ENCODE data around the gene EIF3B.
"Not testable (repeated sequence)": the region's sequence is repeated elsewhere in the genome, so short reads cannot be mapped to it uniquely, and the experiment has no call there.

Gene EIF3B

DNA sequence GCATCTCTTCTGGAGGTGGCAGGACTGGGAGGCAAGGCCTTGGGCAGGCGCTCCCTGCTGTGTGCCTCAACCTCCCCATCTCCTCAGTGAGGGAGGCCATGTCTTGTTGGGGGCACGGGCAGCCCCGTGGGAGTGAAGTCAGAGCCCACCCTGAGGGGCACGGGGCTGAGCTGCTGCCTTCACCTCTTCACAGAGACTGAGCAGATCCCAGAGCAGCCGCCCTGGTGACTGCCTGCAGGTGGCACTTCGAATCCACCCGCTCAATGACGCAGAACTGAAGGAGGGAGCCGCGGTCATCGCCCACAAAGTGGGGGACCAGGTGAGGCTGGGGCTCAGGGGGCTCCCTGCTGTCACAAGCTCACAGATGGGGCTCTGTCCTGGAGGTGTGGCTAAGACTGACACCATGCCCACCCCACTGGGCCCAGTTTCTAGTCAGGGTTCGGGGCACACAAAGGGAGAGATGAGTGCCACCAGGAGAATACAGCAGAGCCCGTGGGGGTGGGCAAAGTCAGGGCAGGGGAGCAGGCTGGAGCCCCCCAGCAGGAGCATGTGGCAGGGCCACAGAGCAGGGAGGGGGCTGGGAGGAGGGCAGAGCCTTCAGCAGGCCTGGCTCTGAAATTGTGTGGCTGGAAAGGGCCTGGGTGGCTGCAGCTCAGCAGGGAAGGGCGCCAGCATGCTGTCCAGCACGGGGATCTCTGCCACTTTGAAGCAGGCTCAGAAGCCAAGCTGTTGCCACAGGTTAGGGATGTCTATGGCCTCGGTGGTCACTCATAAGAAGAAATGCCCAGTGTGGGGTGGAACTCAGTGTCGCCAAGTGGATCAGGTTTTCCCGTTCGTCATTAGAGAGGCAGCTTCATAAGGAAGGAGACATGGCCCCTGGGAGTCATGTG is 30.0 kb downstream of the EIF3B start:
- TF ChIP-seq FOXM1 (IDR thresholded peaks at IDR 0.05; ENCODE audit: borderline replicate concordance), result no peak
- no peak for TF ChIP-seq FOXA1 (IDR thresholded peaks at IDR 0.05)
- TF ChIP-seq L3MBTL2 (conservative IDR thresholded peaks at IDR 0.05), result no peak
- no peak for TF ChIP-seq TARDBP (IDR thresholded peaks at IDR 0.05)
- no peak for TF ChIP-seq ARNT (IDR thresholded peaks at IDR 0.05)
- no peak for TF ChIP-seq ZNF384 (IDR thresholded peaks at IDR 0.05)
- no peak for TF ChIP-seq HDGF (IDR thresholded peaks at IDR 0.05; ENCODE audit: borderline replicate concordance)
- TF ChIP-seq, protein P1, sequence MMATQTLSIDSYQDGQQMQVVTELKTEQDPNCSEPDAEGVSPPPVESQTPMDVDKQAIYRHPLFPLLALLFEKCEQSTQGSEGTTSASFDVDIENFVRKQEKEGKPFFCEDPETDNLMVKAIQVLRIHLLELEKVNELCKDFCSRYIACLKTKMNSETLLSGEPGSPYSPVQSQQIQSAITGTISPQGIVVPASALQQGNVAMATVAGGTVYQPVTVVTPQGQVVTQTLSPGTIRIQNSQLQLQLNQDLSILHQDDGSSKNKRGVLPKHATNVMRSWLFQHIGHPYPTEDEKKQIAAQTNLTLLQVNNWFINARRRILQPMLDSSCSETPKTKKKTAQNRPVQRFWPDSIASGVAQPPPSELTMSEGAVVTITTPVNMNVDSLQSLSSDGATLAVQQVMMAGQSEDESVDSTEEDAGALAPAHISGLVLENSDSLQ (IDR thresholded peaks at IDR 0.05), result no peak
- TF ChIP-seq NFRKB (IDR thresholded peaks at IDR 0.05), result no peak
- no peak for TF ChIP-seq ELF4 (IDR thresholded peaks at IDR 0.05)
- TF ChIP-seq SP1 (IDR thresholded peaks at IDR 0.05), result no peak
- no peak for TF ChIP-seq LEF1 (IDR thresholded peaks at IDR 0.05; ENCODE audit: borderline replicate concordance)
- TF ChIP-seq BHLHE40 (IDR thresholded peaks at IDR 0.05; ENCODE audit: borderline replicate concordance), result no peak
- TF ChIP-seq FOXK2 (IDR thresholded peaks at IDR 0.05), result no peak
- no peak for TF ChIP-seq SUZ12 (IDR thresholded peaks at IDR 0.05)
- DNase-seq (ENCODE audit: extremely low spot score), result no peak
- CTCF ChIA-PET, result interaction anchor here (0.5 to 0.7 kb wide), 3 partner anchors 47 to 88 kb away, joined by 3 to 5 read pairs (median 3); no protein-coding TSS in a partner anchor
- POLR2A ChIA-PET, result interaction anchor here (1.7 kb wide), 1 partner anchor 18 kb away, joined by 6 read pairs; the partner anchor contains the start of gene CHST12

DNA sequence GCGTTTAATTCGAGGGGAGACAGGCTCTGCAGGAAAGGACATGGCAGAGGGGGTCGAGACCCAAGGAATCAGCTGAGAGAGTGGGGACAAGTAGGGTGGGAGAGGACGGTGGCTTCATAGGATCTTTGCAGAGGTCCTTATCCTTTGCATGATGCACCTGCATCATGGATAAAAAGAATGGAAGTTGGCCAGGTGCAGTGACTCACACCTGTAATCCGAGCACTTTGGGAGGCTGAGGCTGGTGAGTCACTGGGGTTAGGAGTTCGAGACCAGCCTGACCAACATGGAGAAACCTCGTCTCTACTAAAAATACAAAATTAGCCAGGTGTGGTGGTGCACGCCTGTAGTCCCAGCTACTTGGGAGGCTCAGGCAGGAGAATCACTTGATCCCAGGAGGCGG is 31.5 kb downstream of the EIF3B start:
- POLR2A ChIA-PET; CTCF ChIA-PET; DNase-seq (ENCODE audit: extremely low spot score): not testable (repeated sequence)

- ChIA-PET CTCF (no interaction called here), POLR2A (interaction anchor here (1.0 kb wide), 1 partner anchor 16 kb away, joined by 3 read pairs; the partner anchor contains the start of gene CHST12)
- TF ChIP-seq SP1 (IDR thresholded peaks at IDR 0.05), result no peak
- no peak for TF ChIP-seq L3MBTL2 (conservative IDR thresholded peaks at IDR 0.05)
- TF ChIP-seq SUZ12 (IDR thresholded peaks at IDR 0.05), result no peak
- TF ChIP-seq ZNF384 (IDR thresholded peaks at IDR 0.05), result no peak
- no peak for TF ChIP-seq LEF1 (IDR thresholded peaks at IDR 0.05; ENCODE audit: borderline replicate concordance)
- no peak for TF ChIP-seq FOXK2 (IDR thresholded peaks at IDR 0.05)
- TF ChIP-seq HDGF (IDR thresholded peaks at IDR 0.05; ENCODE audit: borderline replicate concordance), result no peak
- no peak for TF ChIP-seq TARDBP (IDR thresholded peaks at IDR 0.05)
- TF ChIP-seq, protein P1 (IDR thresholded peaks at IDR 0.05), result no peak
- no peak for TF ChIP-seq FOXA1 (IDR thresholded peaks at IDR 0.05)
- TF ChIP-seq NFRKB (IDR thresholded peaks at IDR 0.05), result no peak
- no peak for TF ChIP-seq CTBP1 (IDR thresholded peaks at IDR 0.05; ENCODE audit: borderline replicate concordance)
- TF ChIP-seq FOXM1 (IDR thresholded peaks at IDR 0.05; ENCODE audit: borderline replicate concordance), result no peak
- no peak for TF ChIP-seq ARNT (IDR thresholded peaks at IDR 0.05)
- TF ChIP-seq BHLHE40 (IDR thresholded peaks at IDR 0.05; ENCODE audit: borderline replicate concordance), result no peak
- TF ChIP-seq ELF4 (IDR thresholded peaks at IDR 0.05), result no peak
- DNase-seq (ENCODE audit: extremely low spot score), result no peak
Measured at GRCh38 chr7:2386964-2387669, 32.5 kb downstream of the EIF3B start.

DNA sequence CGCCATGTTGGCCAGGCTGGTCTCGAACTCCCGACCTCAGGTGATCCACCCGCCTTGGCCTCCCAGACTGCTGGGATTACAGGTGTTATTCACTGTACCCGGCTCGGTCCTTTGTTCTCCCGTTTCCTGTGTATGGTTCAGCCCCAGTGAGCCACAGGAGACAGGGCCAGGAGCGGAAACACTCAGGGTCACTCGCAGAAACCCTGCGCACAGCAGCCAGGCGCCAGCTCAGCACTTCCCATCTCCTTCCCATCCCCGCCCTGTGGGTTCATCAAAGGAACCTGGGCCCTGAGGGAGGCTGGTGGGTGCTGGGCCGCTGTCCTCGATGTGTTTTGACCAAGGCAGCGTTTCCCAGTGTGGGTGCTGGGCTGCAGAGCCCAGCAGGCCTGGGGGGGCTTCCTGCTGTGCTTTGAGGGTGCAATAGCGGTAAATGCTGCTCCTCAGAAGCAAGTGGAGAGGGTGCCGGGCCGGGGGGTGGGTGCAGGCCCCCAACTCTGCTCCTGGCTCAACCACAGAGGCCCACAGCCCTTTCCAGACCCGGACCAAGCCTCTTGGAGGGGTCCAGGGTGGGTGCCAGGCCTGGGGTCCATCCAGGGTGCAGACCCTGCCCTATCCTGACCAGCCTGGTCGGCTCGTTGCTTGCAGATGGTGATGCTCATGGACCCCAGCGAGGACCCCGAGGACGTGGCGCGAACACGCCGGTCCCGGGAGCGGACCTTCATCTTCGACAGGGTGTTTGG is 33.4 kb downstream of the EIF3B start:
- POLR2A ChIA-PET, result interaction anchor here (1.0 kb wide), 1 partner anchor 15 kb away, joined by 3 read pairs; the partner anchor contains the start of gene CHST12
- CTCF ChIA-PET, result no interaction called here
- no peak for TF ChIP-seq NFRKB (IDR thresholded peaks at IDR 0.05)
- TF ChIP-seq, protein P1 (IDR thresholded peaks at IDR 0.05), result no peak
- no peak for TF ChIP-seq ELF4 (IDR thresholded peaks at IDR 0.05)
- no peak for TF ChIP-seq SUZ12 (IDR thresholded peaks at IDR 0.05)
- TF ChIP-seq FOXK2 (IDR thresholded peaks at IDR 0.05), result no peak
- TF ChIP-seq SP1 (IDR thresholded peaks at IDR 0.05), result no peak
- no peak for TF ChIP-seq LEF1 (IDR thresholded peaks at IDR 0.05; ENCODE audit: borderline replicate concordance)
- TF ChIP-seq FOXA1 (IDR thresholded peaks at IDR 0.05), result no peak
- TF ChIP-seq BHLHE40 (IDR thresholded peaks at IDR 0.05; ENCODE audit: borderline replicate concordance), result no peak
- no peak for TF ChIP-seq L3MBTL2 (conservative IDR thresholded peaks at IDR 0.05)
- no peak for TF ChIP-seq HDGF (IDR thresholded peaks at IDR 0.05; ENCODE audit: borderline replicate concordance)
- no peak for TF ChIP-seq CTBP1 (IDR thresholded peaks at IDR 0.05; ENCODE audit: borderline replicate concordance)

DNA sequence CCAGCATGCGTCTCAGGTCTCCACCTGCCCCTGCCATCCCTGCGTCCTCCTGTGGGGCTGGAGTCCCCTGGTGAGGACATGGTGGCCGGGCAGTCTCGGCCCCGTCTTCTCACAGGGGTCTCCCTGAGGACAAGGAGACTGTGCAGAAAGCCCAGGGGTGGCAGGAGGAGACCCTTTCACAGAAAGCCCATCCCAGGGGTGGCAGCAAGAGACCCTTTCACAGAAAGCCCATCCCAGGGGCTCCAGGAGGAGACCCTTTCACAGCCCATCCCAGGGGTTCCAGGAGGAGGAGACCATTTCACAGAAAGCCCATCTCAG is 34.0 kb downstream of the EIF3B start:
- ChIA-PET POLR2A (no interaction called here), CTCF (no interaction called here)
- DNase-seq (ENCODE audit: extremely low spot score), result no peak
- TF ChIP-seq BHLHE40 (IDR thresholded peaks at IDR 0.05; ENCODE audit: borderline replicate concordance) (no peak), ZNF384 (IDR thresholded peaks at IDR 0.05) (no peak), FOXK2 (IDR thresholded peaks at IDR 0.05) (no peak), HDGF (IDR thresholded peaks at IDR 0.05; ENCODE audit: borderline replicate concordance) (no peak), L3MBTL2 (conservative IDR thresholded peaks at IDR 0.05) (no peak), FOXM1 (IDR thresholded peaks at IDR 0.05; ENCODE audit: borderline replicate concordance) (no peak), LEF1 (IDR thresholded peaks at IDR 0.05; ENCODE audit: borderline replicate concordance) (no peak), NFRKB (IDR thresholded peaks at IDR 0.05) (no peak), ARNT (IDR thresholded peaks at IDR 0.05) (no peak), CTBP1 (IDR thresholded peaks at IDR 0.05; ENCODE audit: borderline replicate concordance) (no peak), FOXA1 (IDR thresholded peaks at IDR 0.05) (no peak), SUZ12 (IDR thresholded peaks at IDR 0.05) (no peak), TARDBP (IDR thresholded peaks at IDR 0.05) (no peak), SP1 (IDR thresholded peaks at IDR 0.05) (no peak), ELF4 (IDR thresholded peaks at IDR 0.05) (no peak)
- TF ChIP-seq, protein P1 (IDR thresholded peaks at IDR 0.05), result no peak

More for the DNA sequence above, 33.4 kb downstream of the EIF3B start:
- DNase-seq (ENCODE audit: extremely low spot score), result no peak

DNA sequence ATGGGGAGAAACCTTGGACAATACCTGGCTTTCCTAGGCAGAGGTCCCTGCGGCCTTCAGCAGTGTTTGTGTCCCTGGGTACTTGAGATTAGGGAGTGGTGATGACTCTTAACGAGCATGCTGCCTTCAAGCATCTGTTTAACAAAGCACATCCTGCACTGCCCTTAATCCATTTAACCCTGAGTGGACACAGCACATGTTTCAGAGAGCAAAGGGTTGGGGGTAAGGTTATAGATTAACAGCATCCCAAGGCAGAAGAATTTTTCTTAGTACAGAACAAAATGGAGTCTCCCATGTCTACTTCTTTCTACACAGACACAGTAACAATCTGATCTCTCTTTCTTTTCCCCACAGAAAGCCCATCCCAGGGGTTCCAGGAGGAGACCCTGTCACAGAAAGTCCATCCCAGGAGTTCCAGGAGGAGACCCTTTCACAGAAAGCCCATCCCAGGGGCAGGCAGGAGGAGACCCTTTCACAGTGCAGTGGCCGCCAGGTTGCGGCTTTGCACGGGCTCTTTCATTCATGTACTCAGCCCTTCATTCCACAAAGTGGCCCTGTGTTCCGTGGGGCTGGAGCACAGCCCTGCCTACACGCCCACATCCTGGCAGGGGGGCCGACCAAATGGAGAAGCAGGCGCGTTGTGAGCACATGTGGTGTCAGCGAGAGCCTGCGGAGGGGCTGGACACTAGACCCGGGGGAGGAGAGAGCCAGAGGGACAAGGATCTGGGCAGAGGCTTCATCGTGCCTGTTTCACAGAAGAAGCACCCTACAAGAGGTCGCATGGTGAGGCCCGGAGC is 35.6 kb downstream of the EIF3B start:
- DNase-seq (ENCODE audit: extremely low spot score); POLR2A ChIA-PET; CTCF ChIA-PET: not testable (repeated sequence)

Data from HEK293T (cell line).